Measurements from ENCODE around the gene ELP1.
"Not testable (repeated sequence)": the region's sequence is repeated elsewhere in the genome, so short reads cannot be mapped to it uniquely, and the experiment has no call there.

Gene ELP1

DNA sequence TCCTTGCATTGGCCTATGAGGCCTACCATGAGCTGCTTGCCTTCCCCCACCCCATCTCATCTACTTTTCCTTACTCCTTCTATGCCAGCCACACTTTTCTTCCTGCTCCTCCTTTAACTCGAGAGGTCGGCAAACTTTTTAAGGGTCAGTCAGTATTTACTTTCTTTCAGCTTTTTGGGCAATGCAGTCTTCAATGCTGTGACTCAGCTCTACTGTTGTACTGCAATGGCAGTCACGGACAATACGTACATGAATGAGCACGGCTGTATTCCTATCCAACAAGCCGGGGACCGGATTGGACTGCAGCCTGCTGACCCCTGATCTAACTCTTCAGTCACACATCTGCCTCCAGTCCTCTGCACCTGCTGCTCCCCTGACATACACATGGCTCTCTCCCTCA is 72.5 kb downstream of the ELP1 start:
- H3K36me3 ChIP-seq (replicated peaks): no peaks in the 10 kb centered on the region
- in situ Hi-C loops (cut with MboI; ENCODE audit: low sequenced_read_pairs): no loop called here
- H3K4me3 ChIP-seq: no peak overlapping the region
- no peak for DNase-seq (ENCODE audit: low spot score in 2 of 2)
- no peaks in the 10 kb centered on the region for H3K4me1 ChIP-seq
- no peaks in the 10 kb centered on the region for H3K27me3 ChIP-seq (ENCODE audit: low read depth)
- H3K9me3 ChIP-seq: no peaks in the 10 kb centered on the region

DNA sequence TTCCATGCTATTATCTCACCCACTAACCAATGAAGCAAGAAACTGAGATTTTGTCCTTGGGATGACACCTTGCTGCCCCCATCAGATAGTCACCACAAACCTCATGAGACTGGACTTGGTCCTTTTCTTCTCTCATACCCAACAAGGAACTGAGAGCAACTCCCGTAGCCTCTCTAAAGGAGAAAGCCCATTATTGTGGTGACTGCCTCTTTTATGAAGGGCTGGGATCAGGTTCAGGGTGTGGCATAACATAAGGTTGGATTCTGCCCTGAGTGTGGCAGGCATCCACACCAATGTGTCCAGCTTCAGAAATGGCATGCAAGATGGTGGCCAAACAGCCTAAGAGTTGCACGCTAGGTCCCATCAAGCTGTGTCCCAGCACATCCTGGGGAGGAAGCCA is 73.2 kb downstream of the ELP1 start:
- H3K4me3 ChIP-seq: no peak overlapping the region
- H3K4me1 ChIP-seq: no peaks in the 10 kb centered on the region
- no peaks in the 10 kb centered on the region for H3K9me3 ChIP-seq
- DNase-seq (ENCODE audit: low spot score in 2 of 2): no peak
- no peaks in the 10 kb centered on the region for H3K36me3 ChIP-seq (replicated peaks)
- H3K27me3 ChIP-seq (ENCODE audit: low read depth): no peaks in the 10 kb centered on the region
- in situ Hi-C loops (cut with MboI; ENCODE audit: low sequenced_read_pairs): no loop called here

DNA sequence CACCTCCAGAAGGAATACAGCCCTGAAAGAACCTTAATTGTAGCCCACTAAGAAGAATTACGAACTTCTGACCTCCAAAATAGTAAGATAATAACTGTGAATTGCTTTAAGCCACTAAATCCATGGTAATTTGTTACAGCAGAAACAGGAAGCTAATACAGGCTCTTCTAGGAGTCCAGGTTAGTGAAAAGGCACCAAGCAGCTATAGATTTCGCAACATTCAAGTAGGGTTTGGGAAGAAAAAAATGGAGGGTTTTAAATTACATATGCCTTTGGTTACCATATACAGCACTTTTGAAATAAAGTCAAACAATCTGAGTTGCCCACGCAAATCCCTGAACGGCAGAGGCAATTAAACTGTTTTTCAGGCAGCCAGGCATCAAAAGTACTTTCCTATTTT is 73.6 kb downstream of the ELP1 start:
- Histone ChIP-seq H3K9me3 (no peaks in the 10 kb centered on the region), H3K36me3 (replicated peaks) (no peaks in the 10 kb centered on the region), H3K4me3 (no peak overlapping the region), H3K4me1 (no peaks in the 10 kb centered on the region), H3K27me3 (ENCODE audit: low read depth) (no peaks in the 10 kb centered on the region)
- in situ Hi-C loops (cut with MboI; ENCODE audit: low sequenced_read_pairs): no loop called here
- no peak for DNase-seq (ENCODE audit: low spot score in 2 of 2)

DNA sequence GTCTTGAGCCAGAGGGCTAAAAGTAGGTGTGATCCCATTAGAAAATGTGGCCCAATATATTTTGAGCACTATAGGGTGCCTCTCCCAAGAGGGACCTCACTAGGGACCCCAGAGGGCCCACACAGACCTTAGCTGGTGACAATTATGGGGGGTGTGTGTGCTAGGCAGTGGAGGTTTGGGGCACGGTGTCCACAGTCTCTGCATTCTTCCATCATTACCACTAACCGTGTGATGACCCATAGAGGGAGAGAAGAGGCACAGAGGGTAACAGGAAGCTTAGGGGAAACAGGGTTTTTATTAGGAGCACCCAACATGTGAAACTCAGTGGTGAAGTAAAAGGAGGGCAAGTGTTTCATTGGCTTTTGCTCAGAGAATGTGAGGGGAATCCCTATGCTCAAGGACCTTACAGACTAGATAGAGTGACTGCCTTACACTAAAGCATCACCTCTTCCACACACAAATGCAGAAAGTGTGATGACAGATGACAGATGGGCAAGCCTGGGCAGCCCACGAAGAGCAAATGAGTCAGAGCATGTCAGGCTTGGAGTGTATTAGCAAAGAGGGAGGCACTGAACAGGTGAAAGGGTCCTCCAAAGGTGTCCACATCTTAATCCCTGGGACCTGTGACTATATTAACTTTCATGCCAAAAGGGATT is 74.3 kb downstream of the ELP1 start:
- in situ Hi-C loops (cut with MboI; ENCODE audit: low sequenced_read_pairs): no loop called here
- Histone ChIP-seq H3K36me3 (replicated peaks) (no peaks in the 10 kb centered on the region), H3K9me3 (no peaks in the 10 kb centered on the region), H3K4me3 (no peak overlapping the region), H3K27me3 (ENCODE audit: low read depth) (no peaks in the 10 kb centered on the region), H3K4me1 (no peaks in the 10 kb centered on the region)
- no peak for DNase-seq (ENCODE audit: low spot score in 2 of 2)

DNA sequence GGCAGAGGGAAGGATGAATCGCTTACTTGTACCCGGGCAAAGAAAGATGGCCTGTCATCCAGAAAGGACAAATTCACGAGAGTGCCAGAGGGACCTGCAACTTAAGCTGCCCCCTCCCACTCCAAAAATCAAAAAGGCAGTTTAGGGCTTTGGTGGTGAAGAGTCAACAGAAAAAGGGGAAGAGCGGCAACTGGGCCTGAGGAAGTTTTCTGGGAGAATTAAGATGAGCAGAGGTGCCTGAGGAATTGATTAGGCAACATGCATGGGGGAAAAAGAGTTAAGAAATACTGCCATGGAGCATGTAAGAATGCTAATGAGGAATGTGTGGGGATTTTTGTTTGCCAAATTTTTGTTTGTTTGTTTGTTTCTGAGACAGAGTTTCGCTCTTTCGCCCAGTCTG is 76.4 kb downstream of the ELP1 start:
- H3K27me3 ChIP-seq (ENCODE audit: low read depth): no peaks in the 10 kb centered on the region
- no peak for DNase-seq (ENCODE audit: low spot score in 2 of 2)
- no peaks in the 10 kb centered on the region for H3K4me1 ChIP-seq
- no peaks in the 10 kb centered on the region for H3K9me3 ChIP-seq
- no peaks in the 10 kb centered on the region for H3K36me3 ChIP-seq (replicated peaks)
- in situ Hi-C loops (cut with MboI; ENCODE audit: low sequenced_read_pairs): no loop called here
- no peak overlapping the region for H3K4me3 ChIP-seq

DNA sequence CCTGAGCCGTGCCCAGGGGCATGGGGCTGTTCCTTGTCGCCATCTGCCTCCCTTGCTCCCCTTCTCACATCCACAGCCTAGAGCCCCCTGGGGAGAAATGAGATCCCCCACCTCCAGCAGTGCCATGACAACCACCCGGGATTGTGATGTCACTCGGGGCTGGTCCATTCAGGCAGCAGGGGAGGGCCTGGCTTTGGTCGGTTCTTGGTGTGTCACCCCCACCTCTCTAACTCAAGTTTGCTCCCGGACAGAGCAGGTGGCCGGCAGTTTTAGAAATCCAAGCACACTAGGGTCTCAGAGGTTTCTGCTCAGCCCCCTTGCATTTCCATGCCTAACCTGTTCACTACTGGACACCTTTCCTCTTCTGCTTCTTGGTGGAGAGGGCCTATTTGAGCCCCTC is 78.0 kb downstream of the ELP1 start, which contains the start of gene ACTL7B:
TSS of gene ACTL7B (minus strand) at position 99 of the 400 bp plus-strand sequence. CDS start at position 43, 56 bp downstream.
- no peaks in the 10 kb centered on the region for H3K4me1 ChIP-seq
- in situ Hi-C loops (cut with MboI; ENCODE audit: low sequenced_read_pairs): no loop called here
- no peaks in the 10 kb centered on the region for H3K36me3 ChIP-seq (replicated peaks)
- DNase-seq (ENCODE audit: low spot score in 2 of 2): no peak
- H3K4me3 ChIP-seq: no peak within 1 kb of the TSS
- no peaks in the 10 kb centered on the region for H3K9me3 ChIP-seq
- H3K27me3 ChIP-seq (ENCODE audit: low read depth): no peaks in the 10 kb centered on the region

DNA sequence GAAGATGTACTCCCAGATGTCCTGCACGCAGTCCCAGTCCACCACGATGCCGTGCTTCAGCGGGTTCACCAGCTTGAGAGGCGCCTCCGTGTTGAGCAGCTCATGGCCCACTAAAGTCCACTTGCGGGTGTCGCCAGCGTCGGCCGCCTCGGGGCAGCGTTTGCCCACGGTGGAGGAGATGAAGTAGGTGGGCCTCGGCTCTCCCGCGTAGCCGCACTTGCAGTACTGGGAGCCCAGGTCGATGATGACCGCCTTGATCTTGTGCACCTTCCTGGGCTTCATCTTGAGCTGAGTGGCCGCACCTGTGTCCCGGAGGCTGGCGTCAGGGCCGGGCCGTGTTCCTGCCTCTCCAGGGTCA is 78.4 kb downstream of the ELP1 start:
- Histone ChIP-seq H3K36me3 (replicated peaks) (no peaks in the 10 kb centered on the region), H3K27me3 (ENCODE audit: low read depth) (no peaks in the 10 kb centered on the region), H3K4me3 (no peak overlapping the region), H3K4me1 (no peaks in the 10 kb centered on the region), H3K9me3 (no peaks in the 10 kb centered on the region)
- no peak for DNase-seq (ENCODE audit: low spot score in 2 of 2)
- in situ Hi-C loops (cut with MboI; ENCODE audit: low sequenced_read_pairs): no loop called here

DNA sequence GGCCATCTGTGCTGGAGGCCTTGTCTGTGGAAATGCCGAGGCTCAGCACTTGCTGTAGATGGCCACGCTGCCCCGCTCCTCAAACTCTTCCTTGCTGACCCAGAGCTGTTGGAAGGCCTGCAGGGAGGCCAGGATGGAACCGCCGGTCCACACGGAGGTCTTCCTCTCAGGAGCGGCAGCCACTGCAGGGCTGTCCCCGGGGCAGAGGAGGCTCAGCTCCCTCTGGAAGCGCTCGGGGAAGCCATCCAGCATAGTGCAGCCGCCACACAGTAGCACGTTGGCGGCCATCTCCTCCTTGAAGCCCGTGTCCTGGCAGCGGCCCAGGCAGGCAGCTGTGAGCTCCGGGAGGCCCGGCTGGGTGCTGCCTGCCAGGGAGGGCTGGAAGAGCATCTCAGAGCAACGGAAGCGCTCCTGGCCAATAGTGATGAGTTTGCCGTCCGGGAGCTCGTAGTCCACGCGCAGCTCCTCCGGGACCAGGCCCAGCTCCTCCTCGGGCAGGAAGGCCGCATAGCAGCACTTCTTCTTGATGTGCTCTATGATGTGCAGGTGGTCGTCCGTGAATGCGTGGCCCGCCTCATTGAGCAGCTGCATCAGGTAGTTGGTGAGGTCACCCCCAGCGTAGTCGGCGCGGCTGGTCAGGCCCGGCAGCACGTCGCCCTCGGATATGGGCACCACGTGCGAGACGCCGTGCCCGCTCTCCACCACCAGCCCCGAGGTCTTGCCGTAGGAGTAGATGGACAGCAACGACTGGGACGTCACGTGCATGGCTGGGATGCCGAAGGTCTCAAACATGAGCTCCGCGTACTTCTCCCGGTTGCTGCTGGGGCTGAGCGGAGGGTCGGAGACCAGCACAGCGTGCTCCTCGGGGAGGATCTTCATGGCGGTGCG is 79.0 kb downstream of the ELP1 start:
- no peaks in the 10 kb centered on the region for H3K27me3 ChIP-seq (ENCODE audit: low read depth)
- in situ Hi-C loops (cut with MboI; ENCODE audit: low sequenced_read_pairs): no loop called here
- H3K4me1 ChIP-seq: no peaks in the 10 kb centered on the region
- H3K9me3 ChIP-seq: no peaks in the 10 kb centered on the region
- no peaks in the 10 kb centered on the region for H3K36me3 ChIP-seq (replicated peaks)
- no peak overlapping the region for H3K4me3 ChIP-seq
- DNase-seq (ENCODE audit: low spot score in 2 of 2): no peak

DNA sequence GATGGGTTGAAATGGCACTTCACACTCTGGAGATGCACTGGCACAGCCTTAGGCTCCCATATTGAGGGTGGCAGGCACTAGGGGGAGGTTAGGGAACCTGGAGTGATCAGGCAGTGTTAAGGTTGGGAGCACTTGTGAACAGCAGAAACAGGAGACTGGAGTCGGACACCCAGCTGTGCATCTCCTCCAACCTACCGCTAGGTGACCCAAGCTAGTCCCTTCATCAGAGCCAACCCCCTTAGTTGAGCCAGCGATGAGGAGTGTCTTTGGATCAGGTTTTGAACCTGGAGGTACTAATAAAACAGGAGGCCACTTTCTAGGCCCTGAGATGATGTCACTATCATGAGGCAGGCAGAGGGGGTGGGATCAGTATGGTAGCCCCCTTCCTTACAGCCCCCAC is 79.8 kb downstream of the ELP1 start:
- in situ Hi-C loops (cut with MboI; ENCODE audit: low sequenced_read_pairs): no loop called here
- DNase-seq (ENCODE audit: low spot score in 2 of 2): no peak
- Histone ChIP-seq H3K4me1 (no peaks in the 10 kb centered on the region), H3K9me3 (no peaks in the 10 kb centered on the region), H3K36me3 (replicated peaks) (no peaks in the 10 kb centered on the region), H3K27me3 (ENCODE audit: low read depth) (no peaks in the 10 kb centered on the region), H3K4me3 (no peak overlapping the region)

DNA sequence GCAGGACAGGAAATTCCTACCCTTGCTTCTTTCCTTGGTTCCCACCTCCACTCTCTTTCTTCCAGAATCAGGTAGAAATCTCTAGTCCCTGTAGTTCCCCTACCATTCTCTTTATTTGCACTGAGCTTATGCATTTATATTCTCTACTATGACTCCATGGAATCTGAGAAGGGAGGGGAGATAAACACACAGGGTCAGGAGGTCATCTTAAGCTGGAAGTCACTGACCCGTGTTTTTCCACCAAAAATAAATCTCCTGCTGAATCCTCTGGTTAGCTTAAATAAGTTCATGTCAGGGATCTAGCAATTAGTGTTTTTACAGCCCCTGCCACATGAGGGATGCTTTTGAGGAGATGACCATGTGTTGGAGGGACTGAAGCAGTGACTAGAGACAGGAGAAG is 81.8 kb downstream of the ELP1 start:
- Histone ChIP-seq H3K4me1 (no peaks in the 10 kb centered on the region), H3K4me3 (no peak overlapping the region), H3K27me3 (ENCODE audit: low read depth) (no peaks in the 10 kb centered on the region), H3K36me3 (replicated peaks) (no peaks in the 10 kb centered on the region), H3K9me3 (no peaks in the 10 kb centered on the region)
- no peak for DNase-seq (ENCODE audit: low spot score in 2 of 2)
- in situ Hi-C loops (cut with MboI; ENCODE audit: low sequenced_read_pairs): no loop called here

DNA sequence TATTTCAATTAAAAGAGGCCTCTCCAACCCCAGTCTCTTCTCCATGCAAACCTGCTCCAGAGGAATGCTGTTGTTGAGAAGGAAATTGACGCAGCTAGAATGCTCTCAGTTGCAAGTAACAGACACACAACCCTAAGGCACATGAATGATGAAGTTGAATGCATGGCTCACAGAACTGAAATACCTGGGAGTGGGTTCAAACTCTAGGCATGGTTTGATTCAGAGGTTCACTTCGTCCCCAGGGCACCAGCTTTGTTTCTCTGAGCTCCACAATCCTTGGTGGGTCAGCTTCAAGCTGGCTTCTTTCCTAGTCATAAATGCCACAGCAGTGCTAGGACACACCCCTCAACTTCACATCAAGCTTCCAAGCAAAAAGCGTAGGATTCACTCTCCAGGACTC is 82.8 kb downstream of the ELP1 start:
- Histone ChIP-seq H3K36me3 (replicated peaks) (no peaks in the 10 kb centered on the region), H3K4me1 (no peaks in the 10 kb centered on the region), H3K4me3 (no peak overlapping the region), H3K9me3 (no peaks in the 10 kb centered on the region), H3K27me3 (ENCODE audit: low read depth) (no peaks in the 10 kb centered on the region)
- DNase-seq (ENCODE audit: low spot score in 2 of 2): no peak
- in situ Hi-C loops (cut with MboI; ENCODE audit: low sequenced_read_pairs): no loop called here

DNA sequence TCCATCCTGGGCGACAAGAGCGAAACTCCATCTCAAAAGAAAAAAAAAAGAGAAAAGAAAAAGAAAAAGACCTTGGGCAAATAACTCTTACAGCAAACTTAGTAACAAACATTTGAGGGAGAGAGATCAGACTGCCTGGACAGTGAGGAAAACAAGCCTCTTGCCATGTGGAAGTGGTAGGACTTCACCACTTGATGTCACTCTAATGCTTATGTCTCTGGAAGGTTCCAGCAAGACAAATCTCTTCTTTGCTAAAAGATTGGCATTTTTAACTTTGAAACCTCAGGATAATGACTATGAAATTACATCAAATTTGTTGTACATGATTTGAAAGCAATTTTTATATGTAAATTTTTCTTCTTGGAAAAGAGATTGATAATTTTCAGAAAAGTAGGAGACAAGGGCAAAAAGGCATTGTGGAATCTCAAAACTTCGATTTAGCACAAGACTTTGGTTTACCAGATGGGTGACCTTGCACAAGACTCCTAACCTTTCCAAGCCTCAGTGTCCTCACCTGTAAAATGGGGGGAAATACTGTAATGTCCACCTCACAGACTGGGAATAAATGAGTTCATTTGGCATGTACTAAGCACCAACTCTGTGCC is 83.5 kb downstream of the ELP1 start:
- Histone ChIP-seq H3K4me3 (no peak overlapping the region), H3K9me3 (no peaks in the 10 kb centered on the region), H3K4me1 (no peaks in the 10 kb centered on the region), H3K36me3 (replicated peaks) (no peaks in the 10 kb centered on the region), H3K27me3 (ENCODE audit: low read depth) (no peaks in the 10 kb centered on the region)
- in situ Hi-C loops (cut with MboI; ENCODE audit: low sequenced_read_pairs): no loop called here
- DNase-seq (ENCODE audit: low spot score in 2 of 2): no peak

DNA sequence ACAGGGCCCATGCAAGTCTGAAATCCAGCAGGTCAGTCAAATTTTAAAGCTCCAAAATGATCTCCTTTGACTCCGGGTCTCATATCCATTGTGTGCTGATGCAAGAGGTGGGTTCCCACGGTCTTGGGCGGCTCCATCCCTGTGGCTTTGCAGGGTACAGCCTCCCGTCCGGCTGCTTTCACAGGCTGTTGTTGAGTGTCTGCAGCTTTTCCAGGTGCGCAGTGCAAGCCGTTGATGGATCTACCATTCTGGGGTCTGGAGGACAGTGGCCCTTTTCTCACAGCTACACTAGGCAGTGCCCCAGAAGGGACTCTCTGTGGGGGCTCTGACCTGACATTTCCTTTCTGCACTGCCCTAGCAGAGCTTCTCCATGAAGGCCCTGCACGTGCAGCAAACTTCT is 85.6 kb downstream of the ELP1 start:
- H3K9me3 ChIP-seq; H3K4me3 ChIP-seq; H3K4me1 ChIP-seq; H3K36me3 ChIP-seq (replicated peaks); in situ Hi-C loops (cut with MboI; ENCODE audit: low sequenced_read_pairs); DNase-seq (ENCODE audit: low spot score in 2 of 2); H3K27me3 ChIP-seq (ENCODE audit: low read depth): not testable (repeated sequence)

DNA sequence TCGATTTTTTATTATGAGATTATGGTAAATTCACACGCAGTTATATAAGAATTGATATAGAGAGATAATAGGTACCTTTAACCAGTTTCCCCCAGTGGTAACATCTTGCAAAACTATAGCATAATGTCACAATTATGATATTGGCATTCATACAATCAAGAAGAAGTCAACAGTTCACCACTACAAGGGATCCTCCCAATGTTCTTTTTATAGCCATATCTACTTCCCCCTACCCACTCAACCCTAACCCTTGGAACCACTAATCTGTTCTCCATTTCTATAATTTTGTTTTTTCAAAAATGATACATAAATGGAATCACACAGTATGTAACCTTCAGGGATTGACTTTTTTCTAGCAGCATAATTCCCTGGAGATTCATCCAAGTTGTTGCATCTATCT is 88.0 kb downstream of the ELP1 start:
- Histone ChIP-seq H3K36me3 (replicated peaks) (no peaks in the 10 kb centered on the region), H3K27me3 (ENCODE audit: low read depth) (no peaks in the 10 kb centered on the region), H3K9me3 (no peaks in the 10 kb centered on the region), H3K4me1 (no peaks in the 10 kb centered on the region), H3K4me3 (no peak overlapping the region)
- in situ Hi-C loops (cut with MboI; ENCODE audit: low sequenced_read_pairs): no loop called here
- DNase-seq (ENCODE audit: low spot score in 2 of 2): no peak
